KMS-11 (cell line): ENCODE results near the gene CRAT.

Experiments
- H2AFZ ChIP-seq: fragments of 200-600 bp; sonication (generic); 2 replicates; pipeline ENCODE4 v1.6.1; 2016; ENCODE audit warnings: antibody characterized with exemption, mixed run types, low read depth
- H3K27ac ChIP-seq: fragments of 200-600 bp; sonication (generic); 2 replicates; pipeline ENCODE4 v1.6.1; 2016; ENCODE audit warnings: mild to moderate bottlenecking, mixed run types
- H3K27me3 ChIP-seq: fragments of 200-600 bp; sonication (generic); 2 replicates; pipeline ENCODE4 v1.6.1; 2017; ENCODE audit warnings: mild to moderate bottlenecking, low read depth, mixed run types, moderate library complexity; ENCODE audit not compliant: insufficient read depth
- H3K36me3 ChIP-seq: fragments of 200-600 bp; sonication (generic); 2 replicates; pipeline ENCODE4 v1.6.1; 2017; ENCODE audit warnings: mild to moderate bottlenecking, mixed run types; ENCODE audit not compliant: insufficient read depth
- H3K4me1 ChIP-seq: fragments of 200-600 bp; sonication (generic); 2 replicates; pipeline ENCODE4 v1.6.1; 2016; ENCODE audit warnings: mild to moderate bottlenecking, low read depth, mixed run types; ENCODE audit not compliant: poor library complexity, severe bottlenecking
- H3K4me2 ChIP-seq: fragments of 200-600 bp; sonication (generic); 2 replicates; pipeline ENCODE4 v1.7.0; 2016; ENCODE audit warnings: mild to moderate bottlenecking, mixed run types
- H3K4me3 ChIP-seq: fragments of 200-600 bp; sonication (generic); IDR thresholded peaks from 2 replicates; pipeline ENCODE4 v1.6.1; 2017; ENCODE audit warnings: low read depth, low read length, mixed read lengths; ENCODE audit not compliant: insufficient read depth
- H3K79me2 ChIP-seq: fragments of 200-600 bp; sonication (generic); 2 replicates; pipeline ENCODE4 v1.6.1; 2016; ENCODE audit warnings: low read depth, mixed run types; ENCODE audit not compliant: insufficient read depth
- H3K9ac ChIP-seq: fragments of 200-600 bp; sonication (generic); 2 replicates; pipeline ENCODE4 v1.6.1; 2016; ENCODE audit warnings: mild to moderate bottlenecking, mixed run types
- H4K20me1 ChIP-seq: fragments of 200-600 bp; sonication (generic); 2 replicates; pipeline ENCODE4 v1.6.1; 2016; ENCODE audit warnings: mild to moderate bottlenecking, mixed run types; ENCODE audit not compliant: insufficient read depth
- CTCF ChIP-seq: fragments of 200-600 bp; sonication (generic); conservative IDR thresholded peaks from 2 replicates; pipeline ENCODE4 v1.6.1; 2017; ENCODE audit warnings: low read depth, mild to moderate bottlenecking, antibody characterized with exemption, low read length, moderate library complexity, mixed read lengths

The CRAT gene

GRCh38 chr9:129077236-129077635 is 33.4 kb downstream of the CRAT start:
- Histone ChIP-seq H3K4me3 (no peak overlapping the region), H3K27ac (no peak overlapping the region), H3K4me1 (peaks cover 4% of the 10 kb centered on the region), H3K79me2 (peaks cover 8% of the 10 kb centered on the region), H4K20me1 (no peaks in the 10 kb centered on the region), H3K4me2 (no peak overlapping the region), H3K36me3 (no peaks in the 10 kb centered on the region), H3K27me3 (no peaks in the 10 kb centered on the region), H3K9ac (no peak overlapping the region), H2AFZ (no peak overlapping the region)
- TF ChIP-seq CTCF, result no peak

GRCh38 chr9:129076640-129077037 is 34.0 kb downstream of the CRAT start:
- H4K20me1 ChIP-seq, result no peaks in the 10 kb centered on the region
- H3K79me2 ChIP-seq, result peaks cover 2% of the 10 kb centered on the region; the same call in 1 of the 2 replicates
- no peak overlapping the region for H3K4me3 ChIP-seq
- no peaks in the 10 kb centered on the region for H3K27me3 ChIP-seq
- no peak overlapping the region for H3K9ac ChIP-seq
- H2AFZ ChIP-seq, result no peak overlapping the region
- H3K4me2 ChIP-seq, result no peak overlapping the region
- H3K36me3 ChIP-seq, result no peaks in the 10 kb centered on the region
- no peak for TF ChIP-seq CTCF
- no peaks in the 10 kb centered on the region for H3K4me1 ChIP-seq
- no peak overlapping the region for H3K27ac ChIP-seq

DNA sequence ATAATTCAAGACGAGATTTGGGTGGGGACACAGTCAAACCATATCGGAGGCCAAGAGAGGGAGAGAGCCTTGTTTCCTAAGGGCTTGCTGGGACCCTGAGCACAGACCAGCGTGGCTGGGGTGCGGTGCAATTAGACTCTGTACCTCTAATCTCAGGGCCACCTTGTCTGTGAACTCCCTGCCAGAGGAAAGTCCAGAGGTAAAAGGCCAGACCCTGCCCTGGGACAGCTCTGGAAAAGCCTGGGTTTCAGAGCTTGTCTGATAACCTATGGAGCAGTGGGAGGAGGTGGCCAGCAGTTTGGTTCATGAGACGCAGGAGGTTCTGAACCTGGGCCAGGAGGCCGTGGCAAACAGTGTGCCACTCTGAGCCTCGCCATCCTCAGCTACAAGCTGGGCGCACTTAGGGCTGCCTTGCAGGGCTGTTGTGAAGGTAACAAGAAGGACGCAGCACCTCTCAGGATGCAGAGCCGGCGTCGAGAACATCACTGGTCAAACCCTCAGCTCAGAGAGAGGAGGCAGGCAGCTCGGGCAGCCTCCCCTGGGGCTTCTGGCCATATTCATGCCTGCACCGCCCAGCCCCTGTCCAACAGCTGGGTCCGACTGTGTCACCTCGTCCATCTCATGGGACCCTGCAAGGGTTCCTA is 34.5 kb downstream of the CRAT start:
- Histone ChIP-seq H3K4me3 (no peak overlapping the region), H3K9ac (no peak overlapping the region), H2AFZ (no peak overlapping the region), H3K4me2 (no peak overlapping the region), H3K4me1 (no peaks in the 10 kb centered on the region), H3K36me3 (no peaks in the 10 kb centered on the region), H4K20me1 (no peaks in the 10 kb centered on the region), H3K27me3 (no peaks in the 10 kb centered on the region), H3K79me2 (no peaks in the 10 kb centered on the region), H3K27ac (no peak overlapping the region)
- TF ChIP-seq CTCF, result no peak

DNA sequence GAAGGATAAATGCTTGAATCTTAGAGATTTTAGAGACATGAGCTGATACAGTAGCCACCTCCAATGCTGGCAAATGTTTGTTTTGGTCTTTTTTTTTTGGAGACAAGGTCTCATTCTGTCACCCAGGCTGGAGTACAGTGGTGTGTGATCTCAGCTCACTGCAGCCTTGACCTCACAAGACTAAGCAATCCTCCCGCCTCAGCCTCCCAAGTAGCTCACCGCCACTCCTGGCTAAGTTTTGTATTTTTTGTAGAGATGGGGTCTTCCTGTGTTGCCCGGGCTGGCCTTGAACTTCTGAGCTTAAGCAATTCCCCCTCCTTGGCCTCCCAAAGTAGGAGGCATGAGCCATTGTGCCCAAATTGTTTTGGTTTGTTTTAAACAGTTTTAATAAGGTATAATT is 36.5 kb downstream of the CRAT start:
- TF ChIP-seq CTCF, result no peak
- no peak overlapping the region for H3K4me2 ChIP-seq
- H3K27ac ChIP-seq, result no peak overlapping the region
- H3K36me3 ChIP-seq, result no peaks in the 10 kb centered on the region
- no peaks in the 10 kb centered on the region for H3K27me3 ChIP-seq
- no peak overlapping the region for H3K4me3 ChIP-seq
- no peak overlapping the region for H2AFZ ChIP-seq
- H3K9ac ChIP-seq, result no peak overlapping the region
- no peaks in the 10 kb centered on the region for H3K79me2 ChIP-seq
- H3K4me1 ChIP-seq, result no peaks in the 10 kb centered on the region
- no peaks in the 10 kb centered on the region for H4K20me1 ChIP-seq
